Gastroesophageal sphincter (tissue), 2 donors: ENCODE data around the gene FIBIN.

Experiments
- POLR2A ChIP-seq, 2 donors: fragments of 450-650 bp; IDR thresholded peaks; one replicate each; pipeline ENCODE4 v1.6.1; 2017; ENCODE audit warnings: antibody characterized with exemption in 2 of 2, mild to moderate bottlenecking in 2 of 2, moderate library complexity in 1 of 2
- POLR2AphosphoS5 ChIP-seq: sonication (generic); formaldehyde crosslinking; IDR thresholded peaks from one replicate; pipeline ENCODE4 v1.6.1; 2017; ENCODE audit warnings: antibody characterized with exemption

- TF ChIP-seq POLR2A (IDR thresholded peaks at IDR 0.05) (no peak), POLR2AphosphoS5 (no peak)
Measured at GRCh38 chr11:27040302-27041115, 46.6 kb downstream of the FIBIN start, which contains the start of gene BBOX1.
